Endothelial cell of umbilical vein (primary cell): Measurements from ENCODE around the gene MNT. TPM values are rescaled to one million over a fixed set of nuclear protein-coding genes. Genes with fewer than 3 reads are reported as not detected.

ENCODE experiments used
- BruUV-seq: library from RNA; stranded (reverse); fragments of 400-500 nt; replicated peaks from 2 replicates; lab custom pipeline; 2021; lab: Mats Ljungman, UMichigan
- CTCF ChIA-PET: fragments of 300-600, 350-600 bp; sonication (Branson Sonifier 250); formaldehyde crosslinking; loops from one replicate; lab custom pipeline; 2021; ENCODE audit warnings: antibody characterized with exemption, inconsistent platforms; lab: Charles Lee
- POLR2A ChIA-PET: fragments of 300-600, 350-600 bp; sonication (Branson Sonifier 250); formaldehyde crosslinking; loops from one replicate; lab custom pipeline; 2021; ENCODE audit warnings: antibody characterized with exemption, inconsistent platforms; lab: Charles Lee
- DNase-seq: peaks from one replicate; pipeline ENCODE4 v3.0.0-alpha.2; 2011; ENCODE audit warnings: low read depth, low spot score
- FAIRE-seq: peaks from 2 replicates; lab custom pipeline; 2011; peaks lifted over from hg19 to GRCh38; lab: Jason Lieb, UNC
- H2AFZ ChIP-seq: 2 replicates; pipeline ENCODE4 v1.6.0; 2012; ENCODE audit warnings: low read depth, low read length, control low read depth, inconsistent platforms
- H3K27ac ChIP-seq: 2 replicates; pipeline ENCODE4 v1.5.1; 2011; ENCODE audit warnings: low read depth, mild to moderate bottlenecking, control low read depth, low read length, moderate library complexity; ENCODE audit not compliant: insufficient read depth
- H3K27me3 ChIP-seq, 2 experiments: 2 replicates each; pipeline versions ENCODE4 v1.6.0 to v1.6.1; 2011; ENCODE audit warnings: low read length in 2 of 2, mixed read lengths in 1 of 2; ENCODE audit not compliant: control insufficient read depth in 2 of 2, insufficient read depth in 2 of 2
- H3K36me3 ChIP-seq, 2 experiments: 2 replicates in 1 of 2; 3 replicates in 1 of 2; pipeline ENCODE4 v1.5.1; 2011; ENCODE audit warnings: low read length in 2 of 2, mild to moderate bottlenecking in 1 of 2, moderate library complexity in 1 of 2; ENCODE audit not compliant: control insufficient read depth in 2 of 2, insufficient read depth in 2 of 2; ENCODE audit errors: extremely low read depth in 1 of 2
- H3K4me1 ChIP-seq: 3 replicates; pipeline ENCODE4 v1.5.1; 2011; ENCODE audit warnings: mild to moderate bottlenecking, low read length; ENCODE audit not compliant: control insufficient read depth, insufficient read depth; ENCODE audit errors: extremely low read depth
- H3K4me2 ChIP-seq: 2 replicates; pipeline ENCODE4 v1.6.1; 2011; ENCODE audit warnings: low read length, control low read depth, mixed read lengths; ENCODE audit not compliant: insufficient read depth
- H3K4me3 ChIP-seq, 3 experiments: fragments of 200-600 bp in 1 of 3; sonication (generic), shearing (Covaris generic) in 1 of 3; replicated peaks in 1 of 3; 2 replicates each; pipeline ENCODE4 v1.5.1; 2011 to 2016; ENCODE audit warnings: control low read depth in 3 of 3, low read length in 3 of 3, mild to moderate bottlenecking in 2 of 3, inconsistent platforms in 1 of 3, low read depth in 1 of 3, moderate library complexity in 1 of 3; ENCODE audit not compliant: insufficient read depth in 1 of 3
- H3K79me2 ChIP-seq: 2 replicates; pipeline ENCODE4 v1.6.0; 2012; ENCODE audit warnings: low read length, inconsistent platforms; ENCODE audit not compliant: control insufficient read depth, insufficient read depth
- H3K9ac ChIP-seq: replicated peaks from 2 replicates; pipeline ENCODE3; 2011; ENCODE audit warnings: low read length, control low read depth; ENCODE audit not compliant: insufficient read depth; ENCODE audit errors: extremely low read depth
- H3K9me1 ChIP-seq: replicated peaks from 3 replicates; pipeline ENCODE4 v1.6.0; 2011; ENCODE audit warnings: mild to moderate bottlenecking, low read length; ENCODE audit not compliant: control insufficient read depth, insufficient read depth; ENCODE audit errors: extremely low read depth
- H3K9me3 ChIP-seq: replicated peaks from 2 replicates; pipeline ENCODE4 v1.5.1; 2012; ENCODE audit warnings: low read length, inconsistent platforms; ENCODE audit not compliant: control insufficient read depth, insufficient read depth
- H4K20me1 ChIP-seq: replicated peaks from 2 replicates; pipeline ENCODE3; 2011; ENCODE audit warnings: mild to moderate bottlenecking, low read length; ENCODE audit not compliant: control insufficient read depth, insufficient read depth; ENCODE audit errors: extremely low read depth
- CTCF ChIP-seq, 2 donors: IDR thresholded peaks; 1 replicate in 1 of 2; 2 replicates in 1 of 2; pipeline ENCODE4 v1.5.1; 2011; ENCODE audit warnings: low read length in 2 of 2, mild to moderate bottlenecking in 2 of 2, moderate library complexity in 2 of 2, control low read depth in 1 of 2, inconsistent platforms in 1 of 2, low read depth in 1 of 2; ENCODE audit not compliant: insufficient read depth in 1 of 2; ENCODE audit errors: extremely low read depth in 1 of 2
- EZH2 ChIP-seq: IDR thresholded peaks from 2 replicates; pipeline ENCODE4 v1.6.1; 2012; ENCODE audit warnings: borderline replicate concordance, low read depth, mild to moderate bottlenecking, moderate library complexity, low read length, inconsistent platforms; ENCODE audit not compliant: severe bottlenecking
- FOS ChIP-seq: IDR thresholded peaks from 2 replicates; pipeline ENCODE4 v1.6.1; 2011; ENCODE audit warnings: mild to moderate bottlenecking, low read length, moderate library complexity, borderline replicate concordance; ENCODE audit not compliant: insufficient read depth
- GATA2 ChIP-seq: IDR thresholded peaks from 2 replicates; pipeline ENCODE4 v1.7.0; 2011; ENCODE audit warnings: low read depth, mild to moderate bottlenecking, moderate library complexity, mixed read lengths, low read length; ENCODE audit not compliant: insufficient read length, insufficient read depth
- JUN ChIP-seq: IDR thresholded peaks from 2 replicates; pipeline ENCODE4 v1.6.1; 2011; ENCODE audit warnings: borderline replicate concordance, low read depth; ENCODE audit not compliant: insufficient read length, insufficient read depth
- MAX ChIP-seq: IDR thresholded peaks from 2 replicates; pipeline ENCODE4 v1.6.1; 2011; ENCODE audit not compliant: insufficient read depth, insufficient read length
- MYC ChIP-seq: IDR thresholded peaks from one replicate; pipeline ENCODE4 v1.6.1; 2011; ENCODE audit warnings: mild to moderate bottlenecking, low read depth, low read length
- POLR2A ChIP-seq: IDR thresholded peaks from 2 replicates; pipeline ENCODE4 v1.6.1; 2012; ENCODE audit warnings: low read depth, mild to moderate bottlenecking, control low read depth, low read length
- POLR2AphosphoS5 ChIP-seq: IDR thresholded peaks from 2 replicates; pipeline ENCODE4 v1.6.1; 2012; ENCODE audit warnings: low read depth, mild to moderate bottlenecking, control low read depth, low read length, moderate library complexity; ENCODE audit not compliant: insufficient read depth
- dilution Hi-C: fragments of 300-500 bp; cut with MboI; formaldehyde crosslinking; loops from one replicate; pipeline ENCODE4 v1.15.0; 2019; ENCODE audit warnings: low sequenced_read_pairs; ENCODE audit not compliant: extremely low pct_ligation_motif_present
- intact Hi-C: fragments of 100-400 bp; cut with micrococcal nuclease; formaldehyde crosslinking; loops from one replicate; pipeline ENCODE4 v1.10.0; 2022
- polyA plus RNA-seq, 4 experiments: library from polyadenylated mRNA; depleted of rRNA in 3 of 4; stranded (reverse) in 3 of 4; unstranded in 1 of 4; fragments of >200 nt; gene quantifications; 2 replicates each; pipeline versions ENCODE4 v1.2.1 to v1.2.3, GENCODE V29; 2011 to 2012; ENCODE audit warnings: missing spikeins in 1 of 4
- total RNA-seq: library from RNA; stranded (reverse); gene quantifications from 2 replicates; pipeline ENCODE4 v1.2.3, GENCODE V29; 2021

Gene MNT
- total and polyA plus RNA-seq, 2 donors (not counting 3 experiments of a cell fraction or from before 2014, with no cell fraction given): 4.1 to 21.6 TPM

DNA sequence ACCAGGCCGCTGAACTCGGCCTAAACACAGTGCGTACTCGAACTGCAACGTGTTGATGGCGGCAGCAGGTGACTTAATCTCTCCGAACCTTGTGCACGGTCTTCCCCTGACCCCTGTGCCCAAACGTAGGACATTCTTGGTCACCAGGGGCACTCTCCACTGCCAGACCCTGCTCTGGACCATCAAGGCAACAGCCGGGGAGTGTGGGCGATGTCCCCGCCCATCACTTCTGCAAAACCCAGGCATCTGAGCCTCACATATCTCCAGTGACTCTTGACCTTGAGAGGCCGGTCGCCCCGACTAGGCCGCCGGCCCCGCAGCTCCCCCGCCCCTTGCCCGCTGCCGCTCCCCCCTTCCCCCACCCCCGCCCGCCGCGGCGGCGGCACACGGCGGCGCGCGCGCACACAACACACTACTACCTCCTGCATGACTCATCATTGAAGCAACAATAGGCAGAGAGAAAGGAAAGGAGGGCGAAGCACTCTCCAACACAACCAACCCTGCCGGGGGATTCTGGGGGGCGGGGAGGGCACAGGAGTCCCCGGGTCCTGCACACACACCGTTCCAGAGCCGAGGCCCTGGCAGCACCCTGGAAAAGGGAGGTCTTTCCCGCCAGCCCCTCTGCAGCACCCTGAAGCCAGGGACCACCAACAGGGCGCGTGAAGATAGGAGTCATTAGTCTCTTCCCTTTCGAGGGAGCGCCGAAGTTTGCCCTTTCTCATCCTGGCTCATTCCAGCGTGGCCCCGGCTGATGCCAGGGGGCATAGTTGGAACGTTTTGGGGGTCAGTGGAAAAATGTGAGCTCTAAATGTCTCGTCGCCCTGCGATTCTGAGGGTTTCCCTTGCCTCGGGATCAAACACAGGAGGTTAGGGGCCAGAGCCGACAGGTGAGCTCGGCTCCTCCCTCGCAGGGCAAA lies 1.9 kb downstream of the MNT start:
- FAIRE-seq (no peak), DNase-seq (peak; percentile 88)
- peak overlapping the region; percentile 99 for H3K9ac ChIP-seq
- H3K4me3 ChIP-seq: peak overlapping the region; percentile 30 to 69 (median 33)
- BruUV-seq: TSS peak; percentile 12
- no peaks in the 10 kb centered on the region for H3K27me3 ChIP-seq
- peaks cover 24% of the 10 kb centered on the region for H3K79me2 ChIP-seq
- H4K20me1 ChIP-seq: no peaks in the 10 kb centered on the region
- peaks cover 39% of the 10 kb centered on the region for H3K4me1 ChIP-seq
- H3K9me3 ChIP-seq: no peaks in the 10 kb centered on the region
- H2AFZ ChIP-seq: peak overlapping the region; percentile 9
- CTCF ChIA-PET: interaction anchor here (0.6 to 4.1 kb wide), 5 partner anchors 13 to 17 kb away, joined by 3 to 47 read pairs (median 6); no protein-coding TSS in a partner anchor
- POLR2A ChIA-PET: interaction anchor here (1.6 kb wide), 1 partner anchor 16 kb away, joined by 4 read pairs; no protein-coding TSS in a partner anchor
- H3K9me1 ChIP-seq: no peaks in the 10 kb centered on the region
- H3K4me2 ChIP-seq: peak overlapping the region; percentile 92
- no peaks in the 10 kb centered on the region for H3K36me3 ChIP-seq
- peak overlapping the region; percentile 99 for H3K27ac ChIP-seq
- dilution Hi-C loops (no loop called here), intact Hi-C loops (no loop called here)
- TF ChIP-seq POLR2AphosphoS5: no peak
- TF ChIP-seq FOS: peak; percentile 63
- no peak for TF ChIP-seq MYC
- TF ChIP-seq JUN: peak; percentile 60

GRCh38 chr17:2398182-2398581 lies 2.7 kb downstream of the MNT start:
- Histone ChIP-seq H3K9ac (peak overlapping the region; percentile 36), H2AFZ (no peak overlapping the region), H3K9me3 (no peaks in the 10 kb centered on the region), H3K36me3 (no peaks in the 10 kb centered on the region), H3K27me3 (no peaks in the 10 kb centered on the region), H3K4me1 (peaks cover 39% of the 10 kb centered on the region), H4K20me1 (no peaks in the 10 kb centered on the region), H3K79me2 (peaks cover 24% of the 10 kb centered on the region), H3K9me1 (no peaks in the 10 kb centered on the region), H3K27ac (peak overlapping the region; percentile 54), H3K4me3 (no peak overlapping the region), H3K4me2 (no peak overlapping the region)
- no TSS peak for BruUV-seq
- ChIA-PET POLR2A (interaction anchor here (1.6 kb wide), 1 partner anchor 15 kb away, joined by 4 read pairs; no protein-coding TSS in a partner anchor), CTCF (interaction anchor here (0.9 to 1.6 kb wide), 2 partner anchors 16 to 18 kb away, joined by 4 to 6 read pairs; no protein-coding TSS in a partner anchor)
- no peak for TF ChIP-seq POLR2AphosphoS5
- no peak for TF ChIP-seq MAX
- no peak for TF ChIP-seq MYC
- no peak for TF ChIP-seq FOS
- no peak for TF ChIP-seq POLR2A
- TF ChIP-seq JUN: no peak
- TF ChIP-seq GATA2: no peak
- no peak for TF ChIP-seq CTCF (IDR thresholded peaks at IDR 0.05; ENCODE audit: extremely low read depth in 1 of 2, insufficient read depth in 1 of 2, low read depth in 1 of 2, low read length in 2 of 2)
- no peak for TF ChIP-seq EZH2
- no peak for FAIRE-seq
- dilution Hi-C loops: no loop called here
- intact Hi-C loops: no loop called here
- DNase-seq: no peak
